MCF 10A (cell line): ENCODE results near the gene CCP110. TPM values are rescaled to one million over a fixed set of nuclear protein-coding genes. Genes with fewer than 3 reads are reported as not detected.

Experiments used
- BruUV-seq: library from RNA; stranded (reverse); fragments of 400-500 nt; replicated peaks from 2 replicates; lab custom pipeline; 2021; lab: Mats Ljungman, UMichigan
- CTCF ChIA-PET: fragments of 300-600 bp; sonication (Branson Sonifier 250); formaldehyde crosslinking; extraction: SDS; loops from one replicate; lab custom pipeline; 2021; ENCODE audit warnings: antibody characterized with exemption, inconsistent platforms; lab: Yijun Ruan, JAX
- POLR2A ChIA-PET: fragments of 300-600, 350-650 bp; sonication (Branson Sonifier 250); formaldehyde crosslinking; extraction: SDS; loops from one replicate; lab custom pipeline; 2020; ENCODE audit warnings: antibody characterized with exemption, inconsistent platforms; lab: Yijun Ruan, JAX
- DNase-seq: peaks from one replicate; pipeline ENCODE4 v3.0.0-alpha.2; 2018; ENCODE audit not compliant: unreplicated experiment
- H3K27ac Mint-ChIP-seq: one replicate; pipeline ENCODE4 v1.8.0; 2022; ENCODE audit warnings: mild to moderate bottlenecking, low read depth, mixed read lengths; ENCODE audit not compliant: unreplicated experiment
- H3K27me3 Mint-ChIP-seq: one replicate; pipeline ENCODE4 v1.8.0; 2022; ENCODE audit warnings: mixed read lengths; ENCODE audit not compliant: insufficient read depth, unreplicated experiment
- H3K36me3 Mint-ChIP-seq: one replicate; pipeline ENCODE4 v1.8.0; 2022; ENCODE audit warnings: mild to moderate bottlenecking, moderate library complexity, mixed read lengths; ENCODE audit not compliant: insufficient read depth, unreplicated experiment
- H3K4me1 Mint-ChIP-seq: one replicate; pipeline ENCODE4 v1.8.0; 2022; ENCODE audit warnings: mixed read lengths; ENCODE audit not compliant: insufficient read depth, unreplicated experiment
- H3K4me3 Mint-ChIP-seq: one replicate; pipeline ENCODE4 v1.8.0; 2022; ENCODE audit warnings: mild to moderate bottlenecking, moderate library complexity, mixed read lengths; ENCODE audit not compliant: unreplicated experiment
- H3K9me3 Mint-ChIP-seq: one replicate; pipeline ENCODE4 v1.8.0; 2022; ENCODE audit warnings: mixed read lengths; ENCODE audit not compliant: unreplicated experiment
- CTCF ChIP-seq: fragments of 200-600 bp; IDR thresholded peaks from one replicate; pipeline ENCODE4 v1.8.0; 2022; ENCODE audit warnings: antibody characterized with exemption, mild to moderate bottlenecking; ENCODE audit not compliant: unreplicated experiment
- intact Hi-C: fragments of 100-400 bp; cut with micrococcal nuclease; formaldehyde crosslinking; loops from 2 replicates; pipeline ENCODE4 v1.14.1; 2022
- total RNA-seq: library from RNA; stranded (reverse); gene quantifications from 2 replicates; pipeline ENCODE4 v1.2.3, GENCODE V29; 2022

The CCP110 gene
- total RNA-seq, 1 experiment from 2014 or later: 14.2 TPM

GRCh38 chr16:19484096-19484495 is 39.6 kb upstream of the CCP110 start:
- CTCF ChIA-PET: no interaction called here
- no peak overlapping the region for H3K4me3 Mint-ChIP-seq
- H3K4me1 Mint-ChIP-seq: no peaks in the 10 kb centered on the region
- H3K9me3 Mint-ChIP-seq: no peaks in the 10 kb centered on the region
- no TSS peak for BruUV-seq
- intact Hi-C loops: no loop called here
- H3K27ac Mint-ChIP-seq: no peak overlapping the region
- H3K27me3 Mint-ChIP-seq: no peaks in the 10 kb centered on the region
- no peak for TF ChIP-seq CTCF
- H3K36me3 Mint-ChIP-seq: no peaks in the 10 kb centered on the region
- POLR2A ChIA-PET: no interaction called here
- DNase-seq: no peak

GRCh38 chr16:19485611-19486010 is 38.1 kb upstream of the CCP110 start:
- BruUV-seq: no TSS peak
- intact Hi-C loops: no loop called here
- CTCF ChIA-PET: interaction anchor here (0.6 kb wide), 1 partner anchor 21 kb away, joined by 3 read pairs; no protein-coding TSS in a partner anchor
- H3K27ac Mint-ChIP-seq: no peak overlapping the region
- DNase-seq: no peak
- no peaks in the 10 kb centered on the region for H3K27me3 Mint-ChIP-seq
- H3K9me3 Mint-ChIP-seq: no peaks in the 10 kb centered on the region
- TF ChIP-seq CTCF: no peak
- H3K4me1 Mint-ChIP-seq: no peaks in the 10 kb centered on the region
- POLR2A ChIA-PET: no interaction called here
- H3K36me3 Mint-ChIP-seq: no peaks in the 10 kb centered on the region
- H3K4me3 Mint-ChIP-seq: no peak overlapping the region

GRCh38 chr16:19486051-19486450 is 37.7 kb upstream of the CCP110 start:
- POLR2A ChIA-PET: no interaction called here
- no peaks in the 10 kb centered on the region for H3K9me3 Mint-ChIP-seq
- no TSS peak for BruUV-seq
- CTCF ChIA-PET: interaction anchor here (0.6 kb wide), 1 partner anchor 21 kb away, joined by 3 read pairs; no protein-coding TSS in a partner anchor
- no peak overlapping the region for H3K4me3 Mint-ChIP-seq
- no peaks in the 10 kb centered on the region for H3K4me1 Mint-ChIP-seq
- no peak for DNase-seq
- no peak for TF ChIP-seq CTCF
- no peaks in the 10 kb centered on the region for H3K36me3 Mint-ChIP-seq
- intact Hi-C loops: no loop called here
- no peak overlapping the region for H3K27ac Mint-ChIP-seq
- no peaks in the 10 kb centered on the region for H3K27me3 Mint-ChIP-seq

GRCh38 chr16:19486750-19487325 is 36.9 kb upstream of the CCP110 start:
- intact Hi-C loops: no loop called here
- no peaks in the 10 kb centered on the region for H3K36me3 Mint-ChIP-seq
- POLR2A ChIA-PET: no interaction called here
- H3K4me1 Mint-ChIP-seq: no peaks in the 10 kb centered on the region
- BruUV-seq: no TSS peak
- DNase-seq: peak; percentile 19
- no peak for TF ChIP-seq CTCF
- H3K27ac Mint-ChIP-seq: no peak overlapping the region
- H3K4me3 Mint-ChIP-seq: no peak overlapping the region
- no peaks in the 10 kb centered on the region for H3K9me3 Mint-ChIP-seq
- CTCF ChIA-PET: no interaction called here
- no peaks in the 10 kb centered on the region for H3K27me3 Mint-ChIP-seq
